GM18498 (cell line): Measurements from ENCODE around the gene FLNC.

ENCODE experiments used
- ATAC-seq: cut with Tn5 transposase; IDR thresholded peaks from one replicate; pipeline ENCODE4 v1.9.1; 2021; ENCODE audit warnings: mild to moderate bottlenecking, moderate library complexity; ENCODE audit not compliant: unreplicated experiment

FLNC gene

GRCh38 chr7:128843938-128844621 is 13.9 kb downstream of the FLNC start:
- ATAC-seq, result no peak

GRCh38 chr7:128844777-128845311 is 14.6 kb downstream of the FLNC start:
- no peak for ATAC-seq

GRCh38 chr7:128845475-128845874 is 15.3 kb downstream of the FLNC start:
- no peak for ATAC-seq

GRCh38 chr7:128845987-128846386 is 15.8 kb downstream of the FLNC start:
- no peak for ATAC-seq

GRCh38 chr7:128846781-128847444 is 16.7 kb downstream of the FLNC start:
- ATAC-seq, result no peak

- ATAC-seq, result no peak
Measured at GRCh38 chr7:128847721-128848211, 17.6 kb downstream of the FLNC start.

GRCh38 chr7:128848289-128849155 is 18.3 kb downstream of the FLNC start:
- ATAC-seq, result no peak

GRCh38 chr7:128849156-128849515 is 18.9 kb downstream of the FLNC start:
- no peak for ATAC-seq

- ATAC-seq, result no peak
Measured at GRCh38 chr7:128849804-128850490, 19.7 kb downstream of the FLNC start.

- no peak for ATAC-seq
Measured at GRCh38 chr7:128852537-128853254, 22.5 kb downstream of the FLNC start.

- no peak for ATAC-seq
Measured at GRCh38 chr7:128853799-128854198, 23.6 kb downstream of the FLNC start.

GRCh38 chr7:128854396-128854795 is 24.2 kb downstream of the FLNC start:
- no peak for ATAC-seq

- no peak for ATAC-seq
Measured at GRCh38 chr7:128855559-128855958, 25.4 kb downstream of the FLNC start.

- ATAC-seq, result no peak
Measured at GRCh38 chr7:128856001-128856718, 26.0 kb downstream of the FLNC start.

- ATAC-seq, result no peak
Measured at GRCh38 chr7:128858380-128859231, 28.4 kb downstream of the FLNC start.

- no peak for ATAC-seq
Measured at GRCh38 chr7:128859232-128860157, 29.3 kb downstream of the FLNC start.
